ENCODE data around the gene SLC4A11. TPM values are rescaled to one million over a fixed set of nuclear protein-coding genes. Genes with fewer than 3 reads are reported as not detected.

SLC4A11 gene
- polyA plus RNA-seq, 2 of the 4 experiments (the other 2 are of a cell fraction): 2.0 to 10.7 TPM

DNA sequence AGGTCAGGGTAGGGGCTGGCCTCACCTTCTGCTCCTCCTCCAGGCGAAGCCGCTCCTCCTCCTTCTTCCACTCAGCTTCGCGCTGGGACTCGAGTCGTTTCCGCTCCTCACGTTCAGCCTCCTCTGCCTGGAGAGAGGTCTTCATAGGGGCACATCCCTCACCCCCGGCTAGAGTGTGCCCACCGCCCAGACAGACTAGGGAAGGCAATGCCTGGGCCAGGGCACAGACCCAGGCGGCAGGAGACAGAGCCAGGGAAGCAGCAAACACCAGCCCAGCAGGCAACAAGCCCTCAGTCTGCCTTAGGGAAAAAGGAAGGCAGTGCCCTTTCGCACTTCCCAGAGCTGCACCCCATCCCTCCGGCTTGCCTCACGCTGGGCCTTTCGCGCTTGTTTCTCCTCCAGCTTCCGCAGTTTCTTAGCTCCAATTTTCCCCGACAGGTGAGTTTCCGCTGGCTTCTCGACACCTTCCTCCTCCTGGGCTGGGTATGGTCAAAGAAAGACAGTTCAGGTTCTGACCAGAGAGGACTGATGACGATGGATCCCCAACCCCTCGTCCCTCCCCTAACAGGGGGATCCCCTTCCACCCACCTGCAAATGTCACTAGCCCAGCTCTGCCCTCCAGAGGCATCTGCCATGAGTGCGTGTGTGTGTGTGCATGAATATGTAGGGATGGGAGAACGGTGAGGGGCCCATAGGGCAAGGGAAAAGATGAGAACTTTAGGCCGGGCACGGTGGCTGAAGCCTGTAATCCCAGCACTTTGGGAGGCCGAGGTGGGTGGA is 38.8 kb downstream of the SLC4A11 start:
- TF ChIP-seq EP300 (IDR thresholded peaks at IDR 0.05) (no peak), POLR2AphosphoS2 (conservative IDR thresholded peaks at IDR 0.05; ENCODE audit: low read length) (no peak)
- TF ChIP-seq, protein P1, sequence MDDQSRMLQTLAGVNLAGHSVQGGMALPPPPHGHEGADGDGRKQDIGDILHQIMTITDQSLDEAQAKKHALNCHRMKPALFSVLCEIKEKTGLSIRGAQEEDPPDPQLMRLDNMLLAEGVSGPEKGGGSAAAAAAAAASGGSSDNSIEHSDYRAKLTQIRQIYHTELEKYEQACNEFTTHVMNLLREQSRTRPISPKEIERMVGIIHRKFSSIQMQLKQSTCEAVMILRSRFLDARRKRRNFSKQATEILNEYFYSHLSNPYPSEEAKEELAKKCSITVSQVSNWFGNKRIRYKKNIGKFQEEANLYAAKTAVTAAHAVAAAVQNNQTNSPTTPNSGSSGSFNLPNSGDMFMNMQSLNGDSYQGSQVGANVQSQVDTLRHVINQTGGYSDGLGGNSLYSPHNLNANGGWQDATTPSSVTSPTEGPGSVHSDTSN (IDR thresholded peaks at IDR 0.05): no peak
- TF ChIP-seq, protein P2, sequence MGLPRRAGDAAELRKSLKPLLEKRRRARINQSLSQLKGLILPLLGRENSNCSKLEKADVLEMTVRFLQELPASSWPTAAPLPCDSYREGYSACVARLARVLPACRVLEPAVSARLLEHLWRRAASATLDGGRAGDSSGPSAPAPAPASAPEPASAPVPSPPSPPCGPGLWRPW (IDR thresholded peaks at IDR 0.05): no peak
- TF ChIP-seq, protein P3, sequence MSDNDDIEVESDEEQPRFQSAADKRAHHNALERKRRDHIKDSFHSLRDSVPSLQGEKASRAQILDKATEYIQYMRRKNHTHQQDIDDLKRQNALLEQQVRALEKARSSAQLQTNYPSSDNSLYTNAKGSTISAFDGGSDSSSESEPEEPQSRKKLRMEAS (IDR thresholded peaks at IDR 0.05): no peak

DNA sequence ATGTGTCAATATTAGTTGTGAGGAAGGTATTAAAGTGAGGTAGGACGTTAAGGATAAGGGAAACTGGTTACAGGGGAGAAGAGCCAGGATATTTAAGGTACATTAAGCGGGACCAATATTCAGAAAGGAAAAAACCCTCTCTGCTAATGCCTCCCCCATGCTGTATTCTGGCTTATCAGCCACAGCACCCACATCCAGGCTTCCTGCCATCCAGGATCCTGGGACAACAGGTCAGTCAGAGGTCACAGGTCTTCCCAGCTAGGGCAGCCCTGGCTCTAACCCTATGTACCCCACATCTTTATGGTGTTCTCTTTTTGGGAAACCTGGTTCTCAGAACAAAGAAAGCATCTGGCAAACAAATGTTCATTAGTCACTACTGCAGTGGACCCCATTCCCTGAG is 39.8 kb downstream of the SLC4A11 start:
- no peak for FAIRE-seq
- WGBS (ENCODE audit: missing lambda C conversion rate): 44% methylated on average over 2 of the region's 2 CpGs
- no peak for TF ChIP-seq ZSCAN20 (CRISPR knock-in tag; IDR thresholded peaks at IDR 0.05)
- no peak for TF ChIP-seq CHD4 (IDR thresholded peaks at IDR 0.05; ENCODE audit: borderline replicate concordance)
- TF ChIP-seq EP300 (IDR thresholded peaks at IDR 0.05): no peak
- no peak for TF ChIP-seq JUNB (IDR thresholded peaks at IDR 0.05)
- TF ChIP-seq HOXB5 (CRISPR knock-in tag; IDR thresholded peaks at IDR 0.05): no peak
- no peak for TF ChIP-seq GATA3 (IDR thresholded peaks at IDR 0.05; ENCODE audit: borderline replicate concordance)
- TF ChIP-seq HMGXB4 (CRISPR knock-in tag; IDR thresholded peaks at IDR 0.05; ENCODE audit: borderline replicate concordance): no peak
- TF ChIP-seq, protein P4, sequence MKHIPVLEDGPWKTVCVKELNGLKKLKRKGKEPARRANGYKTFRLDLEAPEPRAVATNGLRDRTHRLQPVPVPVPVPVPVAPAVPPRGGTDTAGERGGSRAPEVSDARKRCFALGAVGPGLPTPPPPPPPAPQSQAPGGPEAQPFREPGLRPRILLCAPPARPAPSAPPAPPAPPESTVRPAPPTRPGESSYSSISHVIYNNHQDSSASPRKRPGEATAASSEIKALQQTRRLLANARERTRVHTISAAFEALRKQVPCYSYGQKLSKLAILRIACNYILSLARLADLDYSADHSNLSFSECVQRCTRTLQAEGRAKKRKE (CRISPR knock-in tag; IDR thresholded peaks at IDR 0.05; ENCODE audit: low read depth): no peak
- TF ChIP-seq KDM1A (IDR thresholded peaks at IDR 0.05; ENCODE audit: low read depth): no peak
- TF ChIP-seq BHLHE40 (IDR thresholded peaks at IDR 0.05; ENCODE audit: low read depth, low read length): no peak
- no peak for TF ChIP-seq POLR2A (IDR thresholded peaks at IDR 0.05; ENCODE audit: low read length)

More for the DNA sequence above, 38.8 kb downstream of the SLC4A11 start:
- no peak for DNase-seq (ENCODE audit: low read depth in 1 of 2, low spot score in 1 of 2)
- ATAC-seq: no peak
- Histone ChIP-seq H3K4me3 (no peak overlapping the region), H3K27ac (no peak overlapping the region), H3K4me2 (no peak overlapping the region), H3K4me1 (peaks cover 8% of the 10 kb centered on the region; the same call in 2 of the 3 replicates), H3K9me3 (no peaks in the 10 kb centered on the region)
- ChIA-PET POLR2A (interaction anchor here (0.9 kb wide), 1 partner anchor 9 kb away, joined by 3 read pairs; the partner anchor contains the start of gene ITPA), CTCF (interaction anchor here (0.8 to 1.0 kb wide), 2 partner anchors 8 to 18 kb away, joined by 3 read pairs; no protein-coding TSS in a partner anchor)
- no peak for FAIRE-seq
- 94% methylated on average over 27 of the region's 27 CpGs for WGBS (ENCODE audit: missing lambda C conversion rate)

DNA sequence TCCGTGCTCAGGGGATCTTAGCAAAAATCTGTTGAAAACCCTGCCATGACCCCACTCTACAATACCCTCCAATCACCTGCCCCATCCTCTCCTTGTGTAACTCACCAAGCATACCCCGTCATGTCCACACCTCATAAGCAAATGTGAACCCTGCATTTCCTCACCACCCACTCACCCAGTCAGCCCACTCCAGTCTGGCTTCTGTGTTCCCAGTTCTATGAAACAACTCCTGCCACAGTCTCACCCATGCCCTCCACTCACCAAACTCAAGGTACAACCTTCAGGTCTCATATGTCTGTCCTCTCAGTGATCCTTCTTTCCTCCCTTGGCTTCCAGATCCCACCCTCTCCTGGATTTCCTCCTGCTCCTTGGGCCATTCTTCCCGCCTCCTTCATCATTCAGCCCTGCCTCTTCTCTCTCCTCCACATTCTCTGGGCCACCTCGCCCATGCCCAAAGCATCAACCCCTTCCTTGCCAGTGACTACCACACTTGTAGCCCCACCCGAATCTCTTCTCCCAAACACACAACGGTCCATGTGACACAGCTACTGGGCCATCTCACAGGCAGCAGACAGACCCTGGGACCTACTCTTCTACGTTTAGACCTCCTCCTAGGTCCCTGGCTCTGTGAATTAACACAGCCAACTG is 43.3 kb downstream of the SLC4A11 start:
- CTCF ChIA-PET: interaction anchor here (1.1 to 1.5 kb wide), 2 partner anchors 22 to 79 kb away, joined by 3 to 5 read pairs; no protein-coding TSS in a partner anchor
- Histone ChIP-seq H3K4me1 (no peaks in the 10 kb centered on the region), H3K4me2 (no peak overlapping the region), H3K4me3 (no peak overlapping the region), H3K27ac (no peak overlapping the region), H3K9me3 (no peaks in the 10 kb centered on the region)
- WGBS (ENCODE audit: missing lambda C conversion rate): 89% methylated on average over 7 of the region's 7 CpGs
- DNase-seq (ENCODE audit: low read depth in 1 of 2, low spot score in 1 of 2) (no peak), ATAC-seq (no peak), FAIRE-seq (no peak)
- POLR2A ChIA-PET: no interaction called here
- TF ChIP-seq ZFP36 (IDR thresholded peaks at IDR 0.05; ENCODE audit: borderline replicate concordance, partially characterized antibody) (no peak), TP53 (CRISPR knock-in tag; IDR thresholded peaks at IDR 0.05) (no peak), RARB (CRISPR knock-in tag; IDR thresholded peaks at IDR 0.05) (no peak), HOXB13 (CRISPR knock-in tag; IDR thresholded peaks at IDR 0.05; ENCODE audit: low read depth) (no peak), KDM5A (IDR thresholded peaks at IDR 0.05) (no peak), FOSL2 (IDR thresholded peaks at IDR 0.05) (no peak), FOSL2 (CRISPR knock-in tag; IDR thresholded peaks at IDR 0.05) (no peak), MAZ (IDR thresholded peaks at IDR 0.05; ENCODE audit: borderline replicate concordance, low read depth, low read length) (no peak), HDAC2 (IDR thresholded peaks at IDR 0.05) (no peak), USF2 (IDR thresholded peaks at IDR 0.05) (no peak), FOSB (CRISPR knock-in tag; IDR thresholded peaks at IDR 0.05) (no peak), MAFK (IDR thresholded peaks at IDR 0.05; ENCODE audit: partially characterized antibody) (no peak), BHLHE40 (IDR thresholded peaks at IDR 0.05; ENCODE audit: low read depth, low read length) (no peak), CHD4 (IDR thresholded peaks at IDR 0.05; ENCODE audit: borderline replicate concordance) (no peak), POLR2A (IDR thresholded peaks at IDR 0.05; ENCODE audit: low read length) (no peak)
- TF ChIP-seq, protein P4 (CRISPR knock-in tag; IDR thresholded peaks at IDR 0.05; ENCODE audit: low read depth): no peak

More for the DNA sequence above, 39.8 kb downstream of the SLC4A11 start:
- H3K4me2 ChIP-seq: no peak overlapping the region
- no peak overlapping the region for H3K27ac ChIP-seq
- ChIA-PET POLR2A (interaction anchor here (0.9 kb wide), 1 partner anchor 10 kb away, joined by 3 read pairs; the partner anchor contains the start of gene ITPA), CTCF (interaction anchor here (0.9 kb wide), 1 partner anchor 29 kb away, joined by 3 read pairs; no protein-coding TSS in a partner anchor)
- no peaks in the 10 kb centered on the region for H3K9me3 ChIP-seq
- no peak overlapping the region for H3K4me3 ChIP-seq
- ATAC-seq (no peak), DNase-seq (ENCODE audit: low read depth in 1 of 2, low spot score in 1 of 2) (no peak)
- H3K4me1 ChIP-seq: peaks cover 8% of the 10 kb centered on the region; the same call in 2 of the 3 replicates
